Hepatocyte (in vitro differentiated cells): ENCODE results near the gene LRRC61. TPM values are rescaled to one million over a fixed set of nuclear protein-coding genes. Genes with fewer than 3 reads are reported as not detected.

ENCODE experiments used
- DNase-seq: peaks from one replicate; pipeline ENCODE4 v3.0.0-alpha.2; 2016; ENCODE audit warnings: low spot score
- H2AFZ ChIP-seq: fragments of 200-600 bp; sonication (generic); 2 replicates; pipeline ENCODE4 v1.6.0; 2016; ENCODE audit warnings: antibody characterized with exemption, mild to moderate bottlenecking
- H3K27ac ChIP-seq: fragments of 200-600 bp; sonication (generic); 2 replicates; pipeline ENCODE4 v1.5.1; 2016; ENCODE audit warnings: mild to moderate bottlenecking
- H3K27me3 ChIP-seq: fragments of 200-600 bp; sonication (generic); 2 replicates; pipeline ENCODE4 v1.6.1; 2016
- H3K36me3 ChIP-seq: fragments of 200-600 bp; sonication (generic); replicated peaks from 2 replicates; pipeline ENCODE4 v1.5.1; 2016; ENCODE audit warnings: low read depth; ENCODE audit not compliant: insufficient read depth
- H3K4me1 ChIP-seq: fragments of 200-600 bp; sonication (generic); 2 replicates; pipeline ENCODE4 v1.5.1; 2016; ENCODE audit warnings: mild to moderate bottlenecking, moderate library complexity; ENCODE audit not compliant: insufficient read depth
- H3K4me2 ChIP-seq: fragments of 200-600 bp; sonication (generic); 2 replicates; pipeline ENCODE4 v1.6.0; 2016
- H3K4me3 ChIP-seq: fragments of 200-600 bp; sonication (generic); 2 replicates; pipeline ENCODE4 v1.5.1; 2016; ENCODE audit warnings: mild to moderate bottlenecking
- H3K79me2 ChIP-seq: fragments of 200-600 bp; sonication (generic); 2 replicates; pipeline ENCODE4 v1.6.0; 2017; ENCODE audit warnings: mild to moderate bottlenecking
- H3K9me2 ChIP-seq: fragments of 200-600 bp; sonication (generic); replicated peaks from 2 replicates; pipeline ENCODE4 v1.6.0; 2017; ENCODE audit warnings: mild to moderate bottlenecking; ENCODE audit not compliant: insufficient read depth
- H3K9me3 ChIP-seq: fragments of 200-600 bp; sonication (generic); 2 replicates; pipeline ENCODE4 v1.5.1; 2016; ENCODE audit warnings: low read depth, mild to moderate bottlenecking
- H4K20me1 ChIP-seq: fragments of 200-600 bp; sonication (generic); 2 replicates; pipeline ENCODE4 v1.6.0; 2016; ENCODE audit warnings: mild to moderate bottlenecking; ENCODE audit not compliant: insufficient read depth, poor library complexity, severe bottlenecking
- EZH2 ChIP-seq: fragments of 200-600 bp; sonication (generic); IDR thresholded peaks from 2 replicates; pipeline ENCODE4 v1.6.1; 2016; ENCODE audit warnings: antibody characterized with exemption, mild to moderate bottlenecking, borderline replicate concordance
- EZH2phosphoT487 ChIP-seq: fragments of 200-600 bp; sonication (generic); IDR thresholded peaks from one replicate; pipeline ENCODE4 v1.6.1; 2018; ENCODE audit warnings: antibody characterized with exemption, mild to moderate bottlenecking, low read depth, moderate library complexity; ENCODE audit not compliant: unreplicated experiment, severe bottlenecking
- WGBS: methylation state at CpG from one replicate; pipeline ENCODE4 v1.1.6; 2016; ENCODE audit warnings: low lambda C conversion rate; ENCODE audit errors: missing lambda C conversion rate; 5-methylcytosine and 5-hydroxymethylcytosine counted together
- polyA plus RNA-seq: library from polyadenylated mRNA; unstranded; fragments of >200 nt; fragmentation: Nextera tagmentation; extraction: Ambion mirVana; gene quantifications from 2 replicates; pipeline ENCODE4 v1.2.1, GENCODE V29; 2016
- total RNA-seq: library from RNA; depleted of rRNA; stranded (reverse); fragments of >200 nt; gene quantifications from 2 replicates; pipeline ENCODE4 v1.2.3, GENCODE V29; 2014
- TF ChIP-seq, protein P1 (sequence below): fragments of 200-600 bp; sonication (generic); IDR thresholded peaks from 2 replicates; pipeline ENCODE4 v1.5.1; 2016; ENCODE audit warnings: antibody characterized with exemption, mild to moderate bottlenecking; ENCODE audit not compliant: poor library complexity

Gene LRRC61
- total and polyA plus RNA-seq, 2 experiments from 2014 or later, result 23.4 to 38.7 TPM

DNA sequence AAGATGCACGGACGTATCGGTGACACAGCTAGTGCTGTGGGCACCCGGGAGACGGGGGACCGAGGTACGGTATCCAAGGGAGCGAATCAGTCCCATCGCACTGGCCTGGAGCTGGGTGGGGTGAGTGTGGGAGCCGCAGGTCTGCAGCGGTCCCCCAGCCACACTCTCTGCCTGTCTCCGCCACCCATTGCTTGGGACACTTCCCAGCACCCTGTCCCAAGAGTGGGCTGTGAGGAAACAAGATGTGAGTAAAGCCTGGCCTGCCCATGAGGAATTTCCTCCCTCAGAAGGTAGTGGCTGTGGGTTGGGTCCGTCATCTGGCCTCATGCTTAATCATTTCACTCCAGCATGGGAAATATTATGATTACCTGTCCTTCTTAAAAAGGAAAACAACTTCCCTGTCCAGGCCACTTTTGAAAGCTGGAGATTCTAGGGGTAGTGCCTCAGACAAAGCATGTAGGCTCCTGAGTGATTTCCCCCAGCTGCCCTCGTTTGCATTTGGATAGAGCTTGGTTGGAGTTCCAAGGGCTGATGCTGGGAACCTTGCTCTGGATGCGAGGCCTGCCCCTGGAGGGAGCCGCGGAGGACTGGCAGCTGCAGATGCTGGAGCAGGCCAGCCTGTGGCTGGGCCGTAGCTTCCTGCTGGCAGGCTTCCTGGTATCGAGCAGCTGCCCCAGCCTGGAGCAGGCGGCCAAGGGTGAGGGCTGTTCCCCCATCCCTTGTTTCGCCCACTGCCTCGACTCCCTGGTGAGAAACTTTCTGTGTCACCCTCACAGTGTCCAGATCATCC, 6.4 kb downstream of the LRRC61 start:
- no peaks in the 10 kb centered on the region for H3K27me3 ChIP-seq
- no peaks in the 10 kb centered on the region for H3K36me3 ChIP-seq
- H3K4me3 ChIP-seq, result no peak overlapping the region
- H4K20me1 ChIP-seq, result no peaks in the 10 kb centered on the region
- H3K9me3 ChIP-seq, result no peaks in the 10 kb centered on the region
- TF ChIP-seq EZH2 (no peak), EZH2phosphoT487 (no peak)
- TF ChIP-seq, protein P1, sequence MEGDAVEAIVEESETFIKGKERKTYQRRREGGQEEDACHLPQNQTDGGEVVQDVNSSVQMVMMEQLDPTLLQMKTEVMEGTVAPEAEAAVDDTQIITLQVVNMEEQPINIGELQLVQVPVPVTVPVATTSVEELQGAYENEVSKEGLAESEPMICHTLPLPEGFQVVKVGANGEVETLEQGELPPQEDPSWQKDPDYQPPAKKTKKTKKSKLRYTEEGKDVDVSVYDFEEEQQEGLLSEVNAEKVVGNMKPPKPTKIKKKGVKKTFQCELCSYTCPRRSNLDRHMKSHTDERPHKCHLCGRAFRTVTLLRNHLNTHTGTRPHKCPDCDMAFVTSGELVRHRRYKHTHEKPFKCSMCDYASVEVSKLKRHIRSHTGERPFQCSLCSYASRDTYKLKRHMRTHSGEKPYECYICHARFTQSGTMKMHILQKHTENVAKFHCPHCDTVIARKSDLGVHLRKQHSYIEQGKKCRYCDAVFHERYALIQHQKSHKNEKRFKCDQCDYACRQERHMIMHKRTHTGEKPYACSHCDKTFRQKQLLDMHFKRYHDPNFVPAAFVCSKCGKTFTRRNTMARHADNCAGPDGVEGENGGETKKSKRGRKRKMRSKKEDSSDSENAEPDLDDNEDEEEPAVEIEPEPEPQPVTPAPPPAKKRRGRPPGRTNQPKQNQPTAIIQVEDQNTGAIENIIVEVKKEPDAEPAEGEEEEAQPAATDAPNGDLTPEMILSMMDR, result no peak
- no peak overlapping the region for H3K4me2 ChIP-seq
- H3K27ac ChIP-seq, result no peak overlapping the region
- H3K79me2 ChIP-seq, result peaks cover 15% of the 10 kb centered on the region
- no peaks in the 10 kb centered on the region for H3K4me1 ChIP-seq
- H3K9me2 ChIP-seq, result no peaks in the 10 kb centered on the region
- no peak overlapping the region for H2AFZ ChIP-seq
- DNase-seq, result no peak
- 85% methylated on average over 21 of the region's 22 CpGs for WGBS

DNA sequence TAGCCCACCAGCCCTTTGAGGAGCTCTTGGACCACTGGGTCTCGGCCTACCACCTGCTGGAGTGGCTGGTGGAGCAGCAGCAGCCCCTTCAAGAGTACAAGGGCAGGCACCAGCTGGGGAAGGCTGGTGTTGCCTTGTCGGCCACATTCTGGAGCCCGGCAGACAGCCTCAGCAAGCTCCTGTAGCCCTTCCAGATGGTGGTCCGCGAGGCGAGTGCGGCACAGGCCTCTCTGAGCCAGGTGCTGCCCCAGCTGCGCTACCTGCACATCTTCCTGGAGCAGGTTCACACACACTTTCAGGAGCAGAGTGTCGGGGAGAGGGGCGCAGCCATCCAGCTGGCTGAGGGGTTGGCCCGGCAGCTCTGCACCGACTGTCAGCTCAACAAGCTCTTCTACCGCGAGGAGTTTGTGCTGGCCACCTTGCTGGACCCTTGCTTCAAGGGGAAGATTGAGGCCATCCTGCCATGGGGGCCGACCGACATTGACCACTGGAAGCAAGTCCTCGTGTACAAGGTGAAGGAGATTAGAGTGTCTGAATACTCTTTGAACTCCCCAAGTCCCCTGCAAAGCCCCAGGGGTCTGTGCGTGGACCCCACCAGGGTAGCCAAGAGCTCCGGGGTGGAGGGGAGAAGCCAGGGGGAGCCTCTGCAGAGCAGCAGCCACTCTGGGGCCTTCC, 7.2 kb downstream of the LRRC61 start:
- no peak overlapping the region for H3K4me2 ChIP-seq
- no peaks in the 10 kb centered on the region for H4K20me1 ChIP-seq
- H3K27me3 ChIP-seq, result no peaks in the 10 kb centered on the region
- 96% methylated on average over 19 of the region's 19 CpGs for WGBS
- no peak overlapping the region for H3K4me3 ChIP-seq
- no peak overlapping the region for H3K27ac ChIP-seq
- H3K9me2 ChIP-seq, result no peaks in the 10 kb centered on the region
- peaks cover under 1% of the 10 kb centered on the region for H3K4me1 ChIP-seq
- H3K79me2 ChIP-seq, result peaks cover 10% of the 10 kb centered on the region
- H3K9me3 ChIP-seq, result no peaks in the 10 kb centered on the region
- TF ChIP-seq EZH2 (no peak), EZH2phosphoT487 (no peak)
- TF ChIP-seq, protein P1, result no peak
- no peak for DNase-seq
- no peaks in the 10 kb centered on the region for H3K36me3 ChIP-seq
- no peak overlapping the region for H2AFZ ChIP-seq

DNA sequence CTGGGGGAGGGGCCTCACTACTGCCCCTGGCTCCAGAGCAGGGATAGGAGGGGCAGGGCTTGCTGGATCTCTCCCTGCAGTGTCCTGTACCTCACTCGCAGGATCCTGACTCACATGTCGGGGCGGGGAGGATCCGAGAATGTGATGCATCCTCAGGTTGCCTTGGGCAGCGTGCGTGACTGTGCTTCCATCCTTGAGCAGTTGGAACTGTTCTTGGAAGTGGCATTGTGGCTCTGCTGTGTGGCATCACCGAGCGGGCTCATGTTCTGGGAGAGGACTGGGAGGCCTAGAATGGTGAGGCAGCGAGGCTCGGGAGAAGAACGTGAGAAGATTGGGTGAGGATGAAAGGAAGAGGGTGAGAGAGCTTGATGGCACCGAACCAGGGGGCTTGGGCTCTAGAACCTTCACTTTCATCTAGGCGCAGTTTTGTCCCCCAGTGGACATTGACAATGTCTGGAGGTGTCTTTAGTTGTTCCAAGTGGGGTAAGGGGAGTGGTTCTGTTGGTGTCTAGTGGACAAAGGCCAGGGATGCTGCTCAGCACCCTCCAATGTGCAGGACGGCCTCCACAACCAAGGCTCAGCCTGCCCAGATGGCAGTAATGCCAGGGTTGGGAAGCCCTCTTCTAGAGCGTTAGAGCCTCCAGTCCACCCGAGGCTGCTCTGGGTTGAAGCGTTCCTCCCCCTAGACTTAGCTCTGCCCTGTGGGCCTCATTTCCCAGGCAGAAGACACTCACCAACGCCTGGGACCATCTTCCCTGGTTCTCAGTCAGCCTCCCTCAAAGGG, 9.9 kb downstream of the LRRC61 start:
- no peaks in the 10 kb centered on the region for H3K36me3 ChIP-seq
- H3K27me3 ChIP-seq, result no peaks in the 10 kb centered on the region

More for the DNA sequence above, 9.9 kb downstream of the LRRC61 start:
- Histone ChIP-seq H3K4me2 (no peak overlapping the region), H3K4me1 (peaks cover 6% of the 10 kb centered on the region), H3K79me2 (no peaks in the 10 kb centered on the region), H3K9me2 (no peaks in the 10 kb centered on the region), H3K27ac (no peak overlapping the region), H3K4me3 (no peak overlapping the region), H2AFZ (no peak overlapping the region), H4K20me1 (no peaks in the 10 kb centered on the region), H3K9me3 (no peaks in the 10 kb centered on the region)
- no peak for DNase-seq
- WGBS, result 96% methylated on average over 18 of the region's 18 CpGs
- TF ChIP-seq EZH2phosphoT487, result no peak
- TF ChIP-seq EZH2, result no peak
- TF ChIP-seq, protein P1, result no peak
